ENCODE data around the gene RGS12. TPM values are rescaled to one million over a fixed set of nuclear protein-coding genes. Genes with fewer than 3 reads are reported as not detected.

Gene RGS12
- total RNA-seq, 4 donors from 2014 or later: 22.2 to 33.3 (median 28.5) TPM

DNA sequence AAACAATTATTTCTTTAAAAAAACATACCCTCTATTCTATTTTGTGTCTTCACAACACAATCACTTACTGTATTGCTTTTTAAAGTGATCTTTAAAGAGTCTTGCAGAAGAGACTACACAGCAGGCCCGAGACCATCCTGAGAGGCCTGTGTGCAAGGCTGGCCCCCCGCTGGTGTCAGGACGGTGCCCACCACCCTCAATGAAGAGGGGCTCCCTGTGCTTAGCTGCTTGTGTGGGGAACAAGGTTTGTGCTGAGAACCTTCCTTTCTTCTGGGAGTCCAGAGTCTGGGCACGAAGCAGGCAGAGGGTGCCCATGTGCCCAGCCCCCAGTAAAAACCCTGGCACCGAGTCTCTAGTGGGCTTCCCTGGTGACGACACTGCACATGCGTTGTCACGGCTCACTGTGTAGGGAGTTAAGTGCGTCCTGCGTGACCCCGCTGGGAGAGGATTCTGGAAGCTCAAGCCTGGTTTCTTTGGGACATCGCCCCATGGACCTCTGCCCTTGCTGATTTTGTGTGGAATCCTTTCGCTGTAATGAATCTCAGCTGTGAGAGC lies 22.0 kb downstream of the RGS12 start:
- WGBS, 2 donors: 92 to 96% methylated on average over 12 to 13 of the region's 13 CpGs
- Histone ChIP-seq H3K4me1 (no peaks in the 10 kb centered on the region), H3K9me3 (no peaks in the 10 kb centered on the region), H3K27ac (no peak overlapping the region), H3K4me3 (no peak overlapping the region), H3K36me3 (peaks cover 0 to 33% (median 0%) of the 10 kb centered on the region in 3 donors), H3K27me3 (no peaks in the 10 kb centered on the region)
- DNase-seq (ENCODE audit: low spot score in 2 of 2): no peak
- TF ChIP-seq, protein P1, sequence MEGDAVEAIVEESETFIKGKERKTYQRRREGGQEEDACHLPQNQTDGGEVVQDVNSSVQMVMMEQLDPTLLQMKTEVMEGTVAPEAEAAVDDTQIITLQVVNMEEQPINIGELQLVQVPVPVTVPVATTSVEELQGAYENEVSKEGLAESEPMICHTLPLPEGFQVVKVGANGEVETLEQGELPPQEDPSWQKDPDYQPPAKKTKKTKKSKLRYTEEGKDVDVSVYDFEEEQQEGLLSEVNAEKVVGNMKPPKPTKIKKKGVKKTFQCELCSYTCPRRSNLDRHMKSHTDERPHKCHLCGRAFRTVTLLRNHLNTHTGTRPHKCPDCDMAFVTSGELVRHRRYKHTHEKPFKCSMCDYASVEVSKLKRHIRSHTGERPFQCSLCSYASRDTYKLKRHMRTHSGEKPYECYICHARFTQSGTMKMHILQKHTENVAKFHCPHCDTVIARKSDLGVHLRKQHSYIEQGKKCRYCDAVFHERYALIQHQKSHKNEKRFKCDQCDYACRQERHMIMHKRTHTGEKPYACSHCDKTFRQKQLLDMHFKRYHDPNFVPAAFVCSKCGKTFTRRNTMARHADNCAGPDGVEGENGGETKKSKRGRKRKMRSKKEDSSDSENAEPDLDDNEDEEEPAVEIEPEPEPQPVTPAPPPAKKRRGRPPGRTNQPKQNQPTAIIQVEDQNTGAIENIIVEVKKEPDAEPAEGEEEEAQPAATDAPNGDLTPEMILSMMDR (IDR thresholded peaks at IDR 0.05): no peak
- TF ChIP-seq POLR2A (IDR thresholded peaks at IDR 0.05): no peak
- no peak for TF ChIP-seq EP300 (IDR thresholded peaks at IDR 0.05)

GRCh38 chr4:3315566-3315965 lies 22.7 kb downstream of the RGS12 start:
- no peak for DNase-seq (ENCODE audit: low spot score in 2 of 2)
- 84 to 87% methylated on average over 7 of the region's 7 CpGs for WGBS, 2 donors
- H3K27me3 ChIP-seq: no peaks in the 10 kb centered on the region

DNA sequence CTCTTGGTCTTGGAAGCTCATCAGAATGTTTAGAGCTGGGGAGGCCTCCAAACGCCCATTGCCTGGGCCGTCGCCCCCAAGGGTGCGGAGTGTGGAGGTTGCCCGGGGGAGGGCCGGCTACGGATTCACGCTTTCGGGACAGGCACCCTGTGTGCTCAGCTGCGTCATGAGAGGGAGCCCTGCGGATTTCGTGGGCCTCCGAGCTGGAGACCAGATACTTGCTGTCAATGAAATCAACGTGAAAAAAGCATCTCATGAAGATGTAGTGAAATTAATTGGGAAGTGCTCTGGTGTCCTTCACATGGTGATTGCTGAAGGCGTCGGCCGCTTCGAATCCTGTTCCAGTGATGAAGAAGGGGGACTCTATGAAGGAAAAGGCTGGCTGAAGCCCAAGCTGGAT lies 23.3 kb downstream of the RGS12 start:
- WGBS, 2 donors: 71 to 88% methylated on average over 18 of the region's 18 CpGs
- H3K4me3 ChIP-seq: peak overlapping the region in 1 of 4 donors; percentile 27
- H3K9me3 ChIP-seq: no peaks in the 10 kb centered on the region
- TF ChIP-seq EP300 (IDR thresholded peaks at IDR 0.05) (no peak), POLR2A (IDR thresholded peaks at IDR 0.05) (no peak)
- TF ChIP-seq, protein P1 (IDR thresholded peaks at IDR 0.05): no peak
- H3K27ac ChIP-seq: peak overlapping the region in 2 of 4 donors; percentile 64 to 71
- H3K4me1 ChIP-seq: peaks cover 0 to 6% (median 2%) of the 10 kb centered on the region in 4 donors
- H3K27me3 ChIP-seq: no peaks in the 10 kb centered on the region
- DNase-seq (ENCODE audit: low spot score in 2 of 2): no peak
- peaks cover 0 to 33% (median 0%) of the 10 kb centered on the region in 3 donors for H3K36me3 ChIP-seq

More at GRCh38 chr4:3315566-3315965, 22.7 kb downstream of the RGS12 start:
- Histone ChIP-seq H3K36me3 (peaks cover 0 to 33% (median 0%) of the 10 kb centered on the region in 3 donors), H3K4me3 (no peak overlapping the region), H3K4me1 (peaks cover 0 to under 1% (median 0%) of the 10 kb centered on the region in 4 donors), H3K9me3 (no peaks in the 10 kb centered on the region), H3K27ac (peak overlapping the region in 1 of 4 donors; percentile 64)
- TF ChIP-seq POLR2A (IDR thresholded peaks at IDR 0.05): no peak
- no peak for TF ChIP-seq EP300 (IDR thresholded peaks at IDR 0.05)
- TF ChIP-seq, protein P1 (IDR thresholded peaks at IDR 0.05): no peak

GRCh38 chr4:3317011-3317655 lies 24.3 kb downstream of the RGS12 start:
- Histone ChIP-seq H3K36me3 (peaks cover 0 to 33% (median 0%) of the 10 kb centered on the region in 3 donors), H3K27me3 (no peaks in the 10 kb centered on the region), H3K4me1 (peaks cover 0 to 16% (median 4%) of the 10 kb centered on the region in 4 donors), H3K4me3 (peak overlapping the region in 1 of 4 donors; percentile 19), H3K27ac (peak overlapping the region in 1 of 4 donors; percentile 71), H3K9me3 (no peaks in the 10 kb centered on the region)
- no peak for DNase-seq (ENCODE audit: low spot score in 2 of 2)
- TF ChIP-seq POLR2A (IDR thresholded peaks at IDR 0.05) (no peak), EP300 (IDR thresholded peaks at IDR 0.05) (no peak)
- TF ChIP-seq, protein P1 (IDR thresholded peaks at IDR 0.05): no peak
- 94 to 96% methylated on average over 27 to 37 of the region's 42 CpGs for WGBS, 2 donors

GRCh38 chr4:3317656-3318211 lies 24.9 kb downstream of the RGS12 start:
- no peaks in the 10 kb centered on the region for H3K9me3 ChIP-seq
- H3K36me3 ChIP-seq: peaks cover 0 to 33% (median 0%) of the 10 kb centered on the region in 3 donors
- no peak for DNase-seq (ENCODE audit: low spot score in 2 of 2)
- TF ChIP-seq, protein P1 (IDR thresholded peaks at IDR 0.05): no peak
- no peak for TF ChIP-seq POLR2A (IDR thresholded peaks at IDR 0.05)
- TF ChIP-seq EP300 (IDR thresholded peaks at IDR 0.05): no peak
- no peaks in the 10 kb centered on the region for H3K27me3 ChIP-seq
- H3K4me3 ChIP-seq: no peak overlapping the region
- no peak overlapping the region for H3K27ac ChIP-seq
- 91 to 93% methylated on average over 20 to 21 of the region's 22 CpGs for WGBS, 2 donors
- H3K4me1 ChIP-seq: peaks cover 0 to 16% (median 4%) of the 10 kb centered on the region in 4 donors

Data from tibial nerve (tissue), 4 donors.